ENCODE results near the gene UGT1A9. TPM values are rescaled to one million over a fixed set of nuclear protein-coding genes. Genes with fewer than 3 reads are reported as not detected.
"Not testable (repeated sequence)": the region's sequence is repeated elsewhere in the genome, so short reads cannot be mapped to it uniquely, and the experiment has no call there.

The UGT1A9 gene
- total RNA-seq, 1 experiment from 2014 or later = not detected

DNA sequence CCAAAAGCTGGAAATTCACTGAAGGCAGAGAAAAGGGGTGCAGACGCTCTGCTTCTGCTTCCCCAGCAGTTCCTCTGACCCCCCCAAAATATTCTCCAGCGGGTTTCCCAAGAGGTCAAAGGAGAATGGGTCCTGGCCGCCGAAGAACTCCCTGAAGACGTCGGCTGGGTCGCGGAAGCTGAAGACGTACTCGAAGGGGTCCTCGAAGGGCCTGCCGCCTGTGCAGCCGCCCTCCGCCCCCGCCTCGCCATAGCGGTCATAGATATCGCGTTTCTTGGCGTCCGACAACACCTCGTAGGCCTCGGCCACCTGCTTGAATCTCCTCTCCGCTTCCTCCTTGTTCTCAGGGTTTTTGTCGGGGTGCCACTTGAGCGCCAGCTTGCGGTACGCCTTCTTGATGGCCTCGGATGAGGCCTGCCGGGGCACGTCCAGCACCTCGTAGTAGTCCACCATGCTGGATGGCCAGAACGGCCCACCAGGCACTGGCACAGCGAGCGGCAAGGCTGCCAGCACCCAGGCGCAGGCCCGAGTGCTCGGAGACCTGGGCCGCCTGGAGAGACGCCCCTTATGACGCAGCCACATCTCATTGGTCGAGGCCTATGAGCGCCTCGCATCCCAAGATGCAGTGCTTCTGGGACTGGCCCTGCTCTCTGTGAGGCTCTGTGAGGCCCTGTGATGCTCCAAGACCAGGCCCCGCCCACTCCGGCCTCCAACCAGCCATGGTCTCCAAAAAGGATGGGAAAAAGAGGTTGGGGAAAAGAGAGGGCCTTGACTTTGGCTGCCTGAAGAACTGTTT, 72.0 kb downstream of the UGT1A9 start:
- ChIA-PET CTCF (no interaction called here), POLR2A (no interaction called here)
- TF ChIP-seq, protein P1, sequence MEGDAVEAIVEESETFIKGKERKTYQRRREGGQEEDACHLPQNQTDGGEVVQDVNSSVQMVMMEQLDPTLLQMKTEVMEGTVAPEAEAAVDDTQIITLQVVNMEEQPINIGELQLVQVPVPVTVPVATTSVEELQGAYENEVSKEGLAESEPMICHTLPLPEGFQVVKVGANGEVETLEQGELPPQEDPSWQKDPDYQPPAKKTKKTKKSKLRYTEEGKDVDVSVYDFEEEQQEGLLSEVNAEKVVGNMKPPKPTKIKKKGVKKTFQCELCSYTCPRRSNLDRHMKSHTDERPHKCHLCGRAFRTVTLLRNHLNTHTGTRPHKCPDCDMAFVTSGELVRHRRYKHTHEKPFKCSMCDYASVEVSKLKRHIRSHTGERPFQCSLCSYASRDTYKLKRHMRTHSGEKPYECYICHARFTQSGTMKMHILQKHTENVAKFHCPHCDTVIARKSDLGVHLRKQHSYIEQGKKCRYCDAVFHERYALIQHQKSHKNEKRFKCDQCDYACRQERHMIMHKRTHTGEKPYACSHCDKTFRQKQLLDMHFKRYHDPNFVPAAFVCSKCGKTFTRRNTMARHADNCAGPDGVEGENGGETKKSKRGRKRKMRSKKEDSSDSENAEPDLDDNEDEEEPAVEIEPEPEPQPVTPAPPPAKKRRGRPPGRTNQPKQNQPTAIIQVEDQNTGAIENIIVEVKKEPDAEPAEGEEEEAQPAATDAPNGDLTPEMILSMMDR (IDR thresholded peaks at IDR 0.05; ENCODE audit: unreplicated experiment) = no peak
- H3K9me3 Mint-ChIP-seq (ENCODE audit: unreplicated experiment) = no peaks in the 10 kb centered on the region
- no peak for DNase-seq (ENCODE audit: unreplicated experiment)
- no peaks in the 10 kb centered on the region for H3K36me3 Mint-ChIP-seq (ENCODE audit: insufficient read depth, unreplicated experiment)
- no peaks in the 10 kb centered on the region for H3K4me1 Mint-ChIP-seq (ENCODE audit: insufficient read depth, unreplicated experiment)
- no peak overlapping the region for H3K27ac Mint-ChIP-seq (ENCODE audit: low read depth, unreplicated experiment)
- no peak overlapping the region for H3K4me3 Mint-ChIP-seq (ENCODE audit: unreplicated experiment)
- no TSS peak for BruUV-seq (replicated peaks)
- intact Hi-C loops (cut with micrococcal nuclease) = no loop called here
- H3K27me3 Mint-ChIP-seq (ENCODE audit: insufficient read depth, unreplicated experiment) = no peaks in the 10 kb centered on the region

DNA sequence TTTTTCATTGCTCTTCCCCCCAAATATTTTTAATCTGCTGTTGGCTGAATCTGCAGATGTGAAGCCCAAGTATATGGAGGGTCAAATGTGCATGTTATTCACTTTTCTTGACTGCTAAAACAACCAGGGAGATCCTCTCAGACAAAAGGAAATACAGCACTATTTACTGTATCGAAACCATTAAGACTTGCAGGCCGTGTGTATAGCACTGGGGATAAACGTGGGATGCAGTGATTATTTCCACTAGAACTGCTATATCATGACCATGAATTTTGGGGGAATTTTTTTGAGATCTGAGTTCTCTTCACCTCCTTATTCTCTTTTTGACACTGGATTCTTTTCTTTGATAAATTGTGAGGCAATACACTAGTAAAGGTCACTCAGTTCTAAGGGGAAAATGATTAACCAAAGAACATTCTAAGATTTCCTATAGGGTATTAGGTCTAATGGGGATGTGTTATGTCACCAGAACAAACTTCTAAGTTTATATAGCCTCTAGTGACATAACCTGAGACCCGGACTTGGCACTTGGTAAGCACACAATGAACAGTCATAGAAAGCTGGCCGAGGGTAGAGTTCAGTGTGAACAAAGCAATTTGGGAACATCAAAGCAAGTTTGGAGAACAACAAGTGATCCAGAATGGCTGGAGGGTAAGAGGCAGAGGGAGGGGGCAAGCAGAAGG, 73.5 kb downstream of the UGT1A9 start:
- no TSS peak for BruUV-seq (replicated peaks)
- POLR2A ChIA-PET = no interaction called here
- no peak for DNase-seq (ENCODE audit: unreplicated experiment)
- intact Hi-C loops (cut with micrococcal nuclease) = no loop called here
- Mint-ChIP-seq H3K27ac (ENCODE audit: low read depth, unreplicated experiment) (no peak overlapping the region), H3K9me3 (ENCODE audit: unreplicated experiment) (peaks cover 7% of the 10 kb centered on the region), H3K4me3 (ENCODE audit: unreplicated experiment) (no peak overlapping the region), H3K4me1 (ENCODE audit: insufficient read depth, unreplicated experiment) (no peaks in the 10 kb centered on the region), H3K27me3 (ENCODE audit: insufficient read depth, unreplicated experiment) (no peaks in the 10 kb centered on the region), H3K36me3 (ENCODE audit: insufficient read depth, unreplicated experiment) (no peaks in the 10 kb centered on the region)
- CTCF ChIA-PET = no interaction called here
- TF ChIP-seq, protein P1 (IDR thresholded peaks at IDR 0.05; ENCODE audit: unreplicated experiment) = no peak

DNA sequence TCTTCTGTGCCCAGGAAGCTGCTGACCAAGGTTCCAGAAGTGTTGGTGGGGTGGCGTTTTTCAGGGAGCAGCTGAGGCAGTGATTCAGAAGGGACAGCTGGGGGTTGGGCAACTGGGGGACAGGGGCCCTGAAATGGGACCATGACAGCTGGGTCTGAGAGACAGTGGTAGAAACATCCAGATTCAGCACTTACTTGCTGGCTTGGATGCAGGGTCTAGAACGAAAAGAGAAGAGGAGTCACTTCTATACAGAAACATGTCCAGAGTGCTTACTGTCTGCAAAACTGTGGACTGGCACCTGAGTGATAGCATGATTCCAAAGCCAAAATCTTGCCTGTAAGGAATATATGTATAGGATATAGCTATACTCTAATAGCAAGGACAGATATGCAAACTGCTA, 74.1 kb downstream of the UGT1A9 start:
- H3K4me1 Mint-ChIP-seq (ENCODE audit: insufficient read depth, unreplicated experiment); H3K4me3 Mint-ChIP-seq (ENCODE audit: unreplicated experiment); BruUV-seq (replicated peaks); POLR2A ChIA-PET; H3K27ac Mint-ChIP-seq (ENCODE audit: low read depth, unreplicated experiment); intact Hi-C loops (cut with micrococcal nuclease); DNase-seq (ENCODE audit: unreplicated experiment); H3K27me3 Mint-ChIP-seq (ENCODE audit: insufficient read depth, unreplicated experiment); H3K36me3 Mint-ChIP-seq (ENCODE audit: insufficient read depth, unreplicated experiment); H3K9me3 Mint-ChIP-seq (ENCODE audit: unreplicated experiment); CTCF ChIA-PET: not testable (repeated sequence)

DNA sequence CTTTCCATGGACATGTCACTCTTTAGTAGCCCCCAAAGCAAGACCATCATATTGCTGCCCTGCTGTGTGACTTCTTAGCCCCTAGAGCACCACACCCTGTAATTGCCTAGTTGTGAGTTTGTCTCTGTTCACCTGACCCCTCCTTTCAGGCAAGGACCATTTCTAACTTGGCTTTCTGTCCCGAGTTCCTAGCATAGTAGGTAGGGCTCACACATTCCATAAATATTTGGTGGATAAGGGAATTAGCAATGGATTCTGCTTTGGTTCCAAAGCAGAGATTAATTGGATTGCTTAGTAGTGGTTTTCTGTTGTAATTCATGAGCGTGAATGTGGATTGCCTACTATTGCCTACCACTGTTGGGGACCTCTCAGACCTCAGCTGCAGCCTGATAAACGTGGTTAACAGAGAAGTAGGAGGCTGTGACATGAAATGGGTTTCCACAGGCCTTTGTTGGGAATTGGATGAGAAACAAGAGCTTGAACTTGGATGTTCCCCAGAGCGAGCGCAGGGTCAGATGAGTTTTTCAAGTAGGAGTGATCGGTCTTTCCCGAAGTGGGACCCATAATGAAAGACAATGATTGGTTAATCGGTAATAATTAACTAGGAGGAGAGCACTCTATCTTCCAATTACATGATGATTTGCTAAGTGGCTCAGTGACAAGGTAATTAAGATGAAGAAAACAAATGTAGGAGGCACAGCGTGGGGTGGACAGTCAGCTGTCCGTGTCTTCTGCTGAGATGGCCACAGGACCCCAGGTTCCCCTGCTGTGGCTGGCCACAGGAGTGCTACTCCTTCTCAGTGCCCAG, 75.0 kb downstream of the UGT1A9 start:
- H3K4me3 Mint-ChIP-seq (ENCODE audit: unreplicated experiment) = no peak overlapping the region
- no TSS peak for BruUV-seq (replicated peaks)
- H3K27me3 Mint-ChIP-seq (ENCODE audit: insufficient read depth, unreplicated experiment) = no peaks in the 10 kb centered on the region
- peaks cover 16% of the 10 kb centered on the region for H3K9me3 Mint-ChIP-seq (ENCODE audit: unreplicated experiment)
- no peak overlapping the region for H3K27ac Mint-ChIP-seq (ENCODE audit: low read depth, unreplicated experiment)
- intact Hi-C loops (cut with micrococcal nuclease) = no loop called here
- H3K36me3 Mint-ChIP-seq (ENCODE audit: insufficient read depth, unreplicated experiment) = no peaks in the 10 kb centered on the region
- no peaks in the 10 kb centered on the region for H3K4me1 Mint-ChIP-seq (ENCODE audit: insufficient read depth, unreplicated experiment)
- POLR2A ChIA-PET = interaction anchor here (0.6 kb wide), 1 partner anchor 74 kb away, joined by 3 read pairs; no protein-coding TSS in a partner anchor
- TF ChIP-seq, protein P1 (IDR thresholded peaks at IDR 0.05; ENCODE audit: unreplicated experiment) = no peak
- DNase-seq (ENCODE audit: unreplicated experiment) = no peak
- CTCF ChIA-PET = no interaction called here
